Chondrocyte (in vitro differentiated cells): Measurements from ENCODE around the gene GABRR2. TPM values are rescaled to one million over a fixed set of nuclear protein-coding genes. Genes with fewer than 3 reads are reported as not detected.

ENCODE experiments used
- DNase-seq: peaks from one replicate; pipeline ENCODE4 v3.0.0; 2021; ENCODE audit warnings: mixed read lengths, low spot score
- H3K27ac Mint-ChIP-seq: one replicate; pipeline ENCODE4 v1.8.0; 2021; ENCODE audit warnings: mild to moderate bottlenecking, moderate library complexity, mixed read lengths; ENCODE audit not compliant: unreplicated experiment
- H3K27me3 Mint-ChIP-seq: 2 replicates; pipeline ENCODE4 v1.8.0; 2021; ENCODE audit warnings: low read depth, mixed read lengths
- H3K36me3 Mint-ChIP-seq: 2 replicates; pipeline ENCODE4 v1.8.0; 2021; ENCODE audit warnings: low read depth, mixed read lengths
- H3K4me1 Mint-ChIP-seq: 2 replicates; pipeline ENCODE4 v1.8.0; 2021; ENCODE audit warnings: low read depth, mild to moderate bottlenecking, mixed read lengths
- H3K4me3 Mint-ChIP-seq: one replicate; pipeline ENCODE4 v1.8.0; 2021; ENCODE audit warnings: mild to moderate bottlenecking, moderate library complexity, mixed read lengths; ENCODE audit not compliant: unreplicated experiment
- H3K9me3 Mint-ChIP-seq: 2 replicates; pipeline ENCODE4 v1.8.0; 2021; ENCODE audit warnings: low read depth, mixed read lengths
- total RNA-seq: library from RNA; stranded (reverse); gene quantifications from 3 replicates; pipeline ENCODE4 v1.2.1, GENCODE V29; 2021
- TF ChIP-seq, protein P1 (sequence below): fragments of 200-600 bp; sonication (generic); IDR thresholded peaks from 2 replicates; pipeline ENCODE4 v1.5.0; 2021; ENCODE audit warnings: antibody characterized with exemption, mild to moderate bottlenecking, moderate library complexity

The GABRR2 gene
- total RNA-seq, 1 donor from 2014 or later, result 0.57 TPM

DNA sequence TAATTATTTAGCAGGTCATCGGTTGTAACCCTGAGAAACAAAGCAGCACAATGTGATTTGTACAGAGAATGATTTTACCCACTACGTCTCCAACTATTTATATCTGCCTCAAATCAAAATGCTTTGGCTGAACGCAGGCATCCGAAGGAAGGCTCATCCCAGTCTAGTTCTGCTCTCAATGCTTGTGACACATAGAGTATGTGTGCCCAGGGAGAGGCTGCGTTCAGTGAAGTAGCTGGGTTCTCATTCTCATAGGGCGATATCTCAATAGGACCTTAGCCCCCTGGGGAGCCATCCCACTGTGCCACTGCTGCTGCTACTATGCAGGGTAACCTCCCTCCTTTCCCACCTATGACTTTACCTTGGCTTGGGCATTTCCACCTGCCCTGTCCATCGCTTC is 407 bp downstream of the GABRR2 start:
- TF ChIP-seq, protein P1, sequence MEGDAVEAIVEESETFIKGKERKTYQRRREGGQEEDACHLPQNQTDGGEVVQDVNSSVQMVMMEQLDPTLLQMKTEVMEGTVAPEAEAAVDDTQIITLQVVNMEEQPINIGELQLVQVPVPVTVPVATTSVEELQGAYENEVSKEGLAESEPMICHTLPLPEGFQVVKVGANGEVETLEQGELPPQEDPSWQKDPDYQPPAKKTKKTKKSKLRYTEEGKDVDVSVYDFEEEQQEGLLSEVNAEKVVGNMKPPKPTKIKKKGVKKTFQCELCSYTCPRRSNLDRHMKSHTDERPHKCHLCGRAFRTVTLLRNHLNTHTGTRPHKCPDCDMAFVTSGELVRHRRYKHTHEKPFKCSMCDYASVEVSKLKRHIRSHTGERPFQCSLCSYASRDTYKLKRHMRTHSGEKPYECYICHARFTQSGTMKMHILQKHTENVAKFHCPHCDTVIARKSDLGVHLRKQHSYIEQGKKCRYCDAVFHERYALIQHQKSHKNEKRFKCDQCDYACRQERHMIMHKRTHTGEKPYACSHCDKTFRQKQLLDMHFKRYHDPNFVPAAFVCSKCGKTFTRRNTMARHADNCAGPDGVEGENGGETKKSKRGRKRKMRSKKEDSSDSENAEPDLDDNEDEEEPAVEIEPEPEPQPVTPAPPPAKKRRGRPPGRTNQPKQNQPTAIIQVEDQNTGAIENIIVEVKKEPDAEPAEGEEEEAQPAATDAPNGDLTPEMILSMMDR, result no peak
- no peak for DNase-seq
- Mint-ChIP-seq H3K4me1 (peaks cover 35% of the 10 kb centered on the region), H3K9me3 (no peaks in the 10 kb centered on the region), H3K27me3 (peaks cover 6% of the 10 kb centered on the region), H3K27ac (no peak overlapping the region), H3K4me3 (no peak overlapping the region), H3K36me3 (peaks cover 4% of the 10 kb centered on the region)

DNA sequence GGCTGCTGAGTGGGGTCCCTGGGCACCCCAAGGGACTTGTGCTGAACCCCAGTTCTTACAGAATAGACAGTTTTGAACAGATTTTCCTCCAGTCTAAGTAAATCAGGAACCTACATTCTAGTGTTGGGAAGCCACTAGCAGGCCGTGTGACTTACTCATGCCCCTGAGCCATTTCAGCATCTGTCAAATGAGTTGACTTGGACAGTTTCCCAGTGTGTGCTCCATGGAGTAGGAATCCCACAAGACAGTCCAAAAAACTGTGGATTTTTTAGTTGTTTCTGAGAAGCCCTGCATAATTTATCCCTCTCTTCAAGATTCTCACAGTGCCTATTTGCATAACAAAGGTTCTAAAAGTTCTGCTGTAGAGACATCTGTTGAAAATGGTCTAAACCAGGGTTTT is 2.1 kb downstream of the GABRR2 start:
- Mint-ChIP-seq H3K27ac (peak overlapping the region; percentile 88), H3K9me3 (no peaks in the 10 kb centered on the region)
- no peak for DNase-seq

DNA sequence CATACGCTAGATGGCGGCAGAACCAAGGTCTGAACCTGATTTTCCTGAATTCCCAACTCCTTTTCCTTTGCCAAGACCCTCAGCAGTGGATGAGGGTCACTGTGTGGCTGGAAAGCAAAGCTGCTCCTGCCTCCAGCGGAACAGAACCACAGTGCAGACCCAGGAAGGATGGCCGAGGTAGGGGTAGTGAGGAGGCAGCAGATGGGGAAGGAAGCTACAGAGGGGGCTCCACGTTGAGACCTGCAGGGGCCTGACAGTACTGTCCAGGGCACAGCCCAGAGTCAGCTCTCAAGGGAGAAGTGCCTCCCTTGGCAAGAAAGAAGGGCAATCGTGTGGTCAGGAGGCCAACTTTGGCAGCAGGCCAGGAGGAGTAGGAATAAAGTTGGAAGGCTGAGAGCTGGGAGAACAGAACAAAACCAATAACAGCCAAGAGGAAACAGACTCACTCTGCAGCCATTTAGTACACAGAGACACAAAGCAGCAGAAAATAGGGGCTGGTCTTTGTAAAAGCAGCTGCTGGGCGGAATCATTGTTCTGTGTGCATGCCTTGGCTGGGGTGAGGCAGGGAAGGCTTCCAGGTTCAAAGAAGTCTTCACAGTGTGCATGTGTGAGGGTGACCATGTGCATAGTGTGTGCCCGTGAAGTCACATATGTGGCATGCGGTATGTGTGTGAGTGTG is 3.1 kb downstream of the GABRR2 start:
- TF ChIP-seq, protein P1, result peak; percentile 67
- peaks cover 21% of the 10 kb centered on the region for H3K27me3 Mint-ChIP-seq
- peak overlapping the region; percentile 88 for H3K27ac Mint-ChIP-seq
- H3K9me3 Mint-ChIP-seq, result no peaks in the 10 kb centered on the region
- H3K4me1 Mint-ChIP-seq, result peaks cover 35% of the 10 kb centered on the region
- H3K36me3 Mint-ChIP-seq, result peaks cover 4% of the 10 kb centered on the region
- no peak for DNase-seq
- H3K4me3 Mint-ChIP-seq, result no peak overlapping the region

More for the DNA sequence above, 2.1 kb downstream of the GABRR2 start:
- Mint-ChIP-seq H3K4me1 (peaks cover 35% of the 10 kb centered on the region), H3K36me3 (peaks cover 4% of the 10 kb centered on the region), H3K27me3 (peaks cover 16% of the 10 kb centered on the region), H3K4me3 (no peak overlapping the region)
- TF ChIP-seq, protein P1, result no peak

DNA sequence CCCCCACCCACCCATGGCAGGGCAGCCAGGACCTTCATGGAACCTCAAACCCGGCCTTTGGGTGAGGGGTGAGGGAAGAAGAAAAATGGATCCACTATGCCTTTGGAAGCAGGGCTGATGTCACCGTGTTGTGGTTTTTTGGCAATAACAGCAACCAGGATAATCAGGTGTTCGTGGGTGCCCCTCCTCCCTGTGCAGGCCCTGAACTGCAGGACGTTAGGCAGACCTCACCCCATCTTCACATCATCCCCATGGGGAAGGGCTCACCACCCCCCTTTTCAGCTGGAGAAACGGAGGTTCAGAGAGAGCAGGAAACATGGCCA is 3.6 kb downstream of the GABRR2 start:
- peaks cover 25% of the 10 kb centered on the region for H3K27me3 Mint-ChIP-seq
- TF ChIP-seq, protein P1, result no peak
- H3K36me3 Mint-ChIP-seq, result peaks cover 4% of the 10 kb centered on the region
- H3K27ac Mint-ChIP-seq, result no peak overlapping the region
- no peak for DNase-seq
- H3K4me3 Mint-ChIP-seq, result no peak overlapping the region
- peaks cover 35% of the 10 kb centered on the region for H3K4me1 Mint-ChIP-seq
- H3K9me3 Mint-ChIP-seq, result no peaks in the 10 kb centered on the region

DNA sequence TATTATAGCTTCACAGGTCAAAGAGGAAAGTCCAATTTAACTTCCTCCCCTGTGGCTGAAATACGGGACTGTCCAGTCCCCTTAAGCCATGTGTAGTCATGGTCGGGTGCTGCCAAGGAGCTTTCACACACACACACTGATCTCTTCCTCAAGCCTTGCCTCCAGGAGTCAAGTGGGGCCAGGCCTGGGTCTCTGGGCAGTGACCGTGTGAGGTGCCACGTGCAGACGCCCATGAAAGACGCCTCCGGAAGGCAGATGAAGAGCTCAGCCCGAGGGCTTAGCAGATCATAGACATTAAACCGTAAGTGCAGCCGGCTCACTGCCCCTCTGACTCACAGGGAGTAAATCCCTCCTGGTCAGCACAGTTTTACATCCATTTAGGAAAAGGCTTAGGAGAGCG is 4.2 kb downstream of the GABRR2 start:
- peak overlapping the region; percentile 20 for H3K27ac Mint-ChIP-seq
- no peak overlapping the region for H3K4me3 Mint-ChIP-seq
- H3K9me3 Mint-ChIP-seq, result no peaks in the 10 kb centered on the region
- TF ChIP-seq, protein P1, result no peak
- peaks cover 35% of the 10 kb centered on the region for H3K4me1 Mint-ChIP-seq
- H3K36me3 Mint-ChIP-seq, result peaks cover 2% of the 10 kb centered on the region
- peaks cover 27% of the 10 kb centered on the region for H3K27me3 Mint-ChIP-seq
- no peak for DNase-seq
